Measurements from ENCODE around the gene BABAM2.

BABAM2 gene

DNA sequence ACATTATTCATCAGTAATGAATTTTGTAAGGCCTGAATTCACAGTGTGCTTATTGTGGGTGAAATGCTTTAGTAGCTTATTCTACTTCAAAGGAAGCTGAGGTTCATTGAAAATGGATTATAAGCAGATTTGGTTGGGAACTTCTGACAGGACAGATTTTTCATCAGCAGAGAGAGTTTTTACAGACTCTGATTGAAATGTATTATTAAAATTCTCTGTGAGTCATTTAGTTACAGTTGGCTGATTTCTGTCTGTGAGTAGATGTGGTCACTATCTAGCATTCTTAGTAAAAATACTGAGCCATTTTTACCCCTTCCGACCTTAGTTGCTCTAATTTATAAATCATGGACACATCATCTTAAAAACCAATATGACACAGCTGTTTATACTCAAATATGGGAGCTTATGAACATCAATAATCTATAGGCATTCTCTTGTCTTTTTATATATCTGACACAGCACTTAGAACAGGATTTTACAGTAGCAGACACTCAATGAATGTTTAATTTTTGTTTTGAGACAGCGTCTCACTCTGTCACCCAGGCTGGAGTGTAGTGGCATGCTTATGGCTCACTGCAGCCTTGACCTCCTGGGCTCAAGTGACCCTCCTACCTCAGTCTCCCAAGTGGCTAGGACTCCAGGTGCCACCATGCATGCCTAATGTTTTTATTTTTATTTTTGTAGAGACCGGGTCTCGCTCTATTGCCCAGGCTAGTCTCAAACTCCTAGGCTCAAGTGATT, 239.6 kb downstream of the BABAM2 start:
- no peak for DNase-seq (ENCODE audit: low read depth)

DNA sequence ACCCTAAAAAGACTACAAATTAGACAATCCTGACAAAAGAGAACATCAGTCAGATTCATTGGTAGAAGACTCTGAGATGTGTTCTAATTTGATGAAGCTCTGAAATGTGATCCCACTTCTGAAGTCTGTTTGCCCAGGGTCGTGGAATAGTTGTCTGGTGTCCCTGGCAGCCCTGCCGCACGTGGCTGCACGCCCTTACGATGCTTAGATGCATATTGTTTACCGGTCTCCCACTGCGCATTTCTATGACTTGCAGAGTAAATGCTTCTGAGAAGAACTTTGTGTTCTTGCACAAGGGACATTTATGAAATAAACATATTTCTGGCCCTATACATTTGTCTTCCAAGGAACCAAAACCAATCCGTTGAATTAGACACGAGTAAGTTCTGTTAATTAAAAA, 243.2 kb downstream of the BABAM2 start:
- no peak for DNase-seq (ENCODE audit: low read depth)

DNA sequence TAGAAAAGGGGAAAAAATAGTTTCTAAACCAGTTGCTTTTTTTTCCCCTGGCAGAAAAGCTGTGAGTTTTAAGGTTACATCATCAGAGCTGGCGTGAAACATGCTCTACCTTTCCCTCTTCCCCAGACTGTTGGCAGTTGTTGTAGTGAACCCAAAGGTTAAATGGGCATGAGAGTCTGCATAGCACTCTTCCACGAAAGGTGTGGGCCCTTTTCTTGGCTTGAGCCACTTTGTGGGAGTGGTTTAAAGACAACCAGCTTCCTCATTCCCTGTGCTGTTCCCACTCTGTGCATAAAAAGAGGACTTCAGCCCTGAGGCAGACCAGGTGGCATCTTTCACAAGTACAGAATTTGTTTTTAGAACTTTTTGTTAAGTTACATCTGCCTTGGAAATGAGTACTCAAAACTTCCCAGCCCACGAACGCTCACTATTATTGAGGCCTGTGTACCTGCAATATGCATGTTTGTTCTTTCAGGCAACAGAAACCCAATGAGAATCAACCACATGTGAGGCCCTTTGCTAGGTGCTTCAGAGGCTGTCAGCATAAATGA, 243.8 kb downstream of the BABAM2 start:
- no peak for DNase-seq (ENCODE audit: low read depth)

DNA sequence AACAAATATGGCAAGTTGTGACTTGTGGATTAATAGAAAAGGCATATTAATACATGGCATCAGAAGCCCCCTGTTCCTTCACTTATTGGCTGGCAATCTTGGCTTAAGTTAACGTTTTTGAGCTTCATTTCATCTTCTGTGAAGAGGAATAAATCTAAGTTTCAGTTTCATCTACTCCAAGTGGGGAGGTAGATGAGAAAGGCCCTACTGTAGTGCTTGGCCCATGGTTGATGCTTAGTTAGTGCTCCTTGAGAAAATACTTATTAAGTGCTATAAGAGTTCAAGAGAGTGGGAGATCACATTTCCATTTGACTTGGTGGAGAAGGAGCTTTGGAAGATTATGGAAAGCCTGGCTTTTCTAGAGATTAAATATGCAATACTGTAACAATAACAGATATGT, 244.3 kb downstream of the BABAM2 start:
- no peak for DNase-seq (ENCODE audit: low read depth)

DNA sequence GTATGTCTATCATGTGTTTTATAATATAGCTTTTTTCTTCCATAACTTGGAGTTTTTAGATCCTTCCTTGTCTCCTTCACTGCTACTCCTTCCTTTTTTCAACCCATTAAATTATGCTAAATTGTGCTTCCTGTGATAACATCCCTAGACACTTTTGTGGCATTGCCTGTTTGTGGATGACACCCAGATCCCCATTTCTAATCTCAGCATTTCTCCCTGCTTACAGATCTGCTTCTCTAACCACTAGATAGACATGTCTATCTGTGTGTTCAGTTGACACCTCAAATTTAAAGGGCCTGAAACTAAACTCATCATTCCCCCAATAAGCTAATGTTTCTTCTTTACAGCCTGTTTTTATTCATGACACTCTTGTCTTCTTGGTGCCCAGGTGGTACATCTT, 244.8 kb downstream of the BABAM2 start:
- no peak for DNase-seq (ENCODE audit: low read depth)

DNA sequence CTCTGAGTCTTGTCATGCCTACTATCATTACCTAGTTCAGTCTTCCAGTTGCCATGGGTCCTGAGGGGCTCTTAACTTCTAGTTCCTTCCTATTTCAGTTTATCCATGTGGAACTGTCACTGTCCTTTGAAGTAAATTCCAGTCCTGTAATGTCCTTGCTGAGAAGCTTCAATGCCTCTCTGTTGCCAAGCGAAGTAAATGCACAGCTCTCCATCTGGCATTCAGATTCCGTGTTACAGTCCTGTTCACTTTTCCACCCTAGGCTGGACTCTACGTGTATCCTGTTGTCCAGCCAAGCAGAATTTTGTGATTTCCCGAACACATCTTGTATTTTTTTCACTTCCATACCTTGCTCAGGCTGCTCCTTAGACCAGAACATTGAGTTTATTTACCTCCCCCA, 245.3 kb downstream of the BABAM2 start:
- no peak for DNase-seq (ENCODE audit: low read depth)

DNA sequence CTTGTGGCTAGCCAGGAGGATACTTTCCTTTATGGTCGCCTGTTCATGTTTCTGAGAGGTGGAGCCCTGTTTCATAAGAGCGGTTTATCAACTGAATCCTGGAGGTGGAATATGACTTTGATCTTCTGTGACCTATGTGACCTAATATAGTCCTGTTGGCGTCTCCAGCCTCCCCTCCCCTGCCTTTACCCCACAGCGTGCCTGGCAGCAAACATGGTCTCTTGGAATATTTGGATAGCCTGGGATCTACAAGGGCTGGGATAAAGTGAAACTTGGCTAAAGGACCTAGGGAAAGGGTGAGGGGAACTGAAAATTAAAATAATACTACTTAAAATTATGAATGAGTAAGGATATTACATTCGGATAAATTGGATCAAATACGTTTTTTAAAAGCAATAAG, 246.0 kb downstream of the BABAM2 start:
- DNase-seq (ENCODE audit: low read depth): no peak

DNA sequence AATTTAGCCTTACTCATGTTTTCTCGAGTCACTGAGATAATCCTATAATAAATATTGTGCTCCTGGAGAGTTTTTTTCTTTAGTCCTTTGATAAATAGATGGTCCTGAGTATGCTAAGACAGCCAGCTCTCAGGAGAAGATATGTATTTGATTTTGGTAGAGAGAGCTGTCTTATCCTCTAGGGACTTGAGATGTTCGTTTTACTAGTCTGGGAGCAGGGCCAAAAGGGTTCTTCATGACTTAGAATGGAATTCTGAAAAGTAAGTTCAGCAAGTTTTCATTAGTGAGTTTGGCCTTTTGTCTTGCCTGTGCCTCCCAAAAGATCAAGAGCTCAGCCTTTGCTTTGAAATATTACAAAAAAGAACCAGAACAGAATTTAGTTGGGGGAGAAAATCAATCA, 246.7 kb downstream of the BABAM2 start:
- no peak for DNase-seq (ENCODE audit: low read depth)

DNA sequence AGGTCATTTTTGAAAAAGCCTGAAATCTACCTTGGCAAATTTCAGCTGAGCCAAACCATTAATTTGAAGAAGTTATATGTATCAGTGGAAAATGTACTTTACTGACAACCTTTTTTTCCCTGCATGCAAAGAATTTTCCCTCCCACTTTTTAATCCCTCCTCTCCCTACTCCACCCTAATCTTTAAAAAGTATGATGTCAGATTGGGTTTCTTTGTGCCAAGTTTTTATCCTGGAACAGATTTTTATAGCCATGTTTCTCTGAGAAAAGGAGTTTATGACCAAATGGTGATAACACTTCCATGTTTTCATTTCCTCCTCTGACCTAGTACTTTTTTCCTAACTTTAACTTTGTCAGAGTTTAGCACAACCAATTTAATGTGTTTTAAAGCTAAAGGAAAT, 251.9 kb downstream of the BABAM2 start:
- DNase-seq (ENCODE audit: low read depth): no peak

DNA sequence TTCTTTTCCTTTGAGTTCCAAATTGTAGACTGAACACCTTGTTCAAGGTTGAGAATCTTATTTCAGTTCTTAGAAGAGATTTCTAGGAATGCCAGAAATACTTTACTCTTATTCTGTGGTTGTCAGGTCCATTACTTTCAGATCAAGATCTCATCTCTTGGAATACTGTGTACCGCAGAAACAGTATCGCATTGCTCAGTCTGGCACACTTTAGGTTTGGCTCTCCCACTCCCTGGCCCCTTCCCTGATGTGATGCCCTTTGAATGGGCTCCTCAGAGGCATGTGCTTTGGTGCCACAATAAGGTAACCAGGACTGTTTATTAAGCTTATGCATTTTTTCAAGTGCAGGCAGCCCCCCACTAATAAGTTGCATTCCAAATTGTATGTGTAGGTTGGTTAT, 257.5 kb downstream of the BABAM2 start:
- DNase-seq (ENCODE audit: low read depth): no peak

DNA sequence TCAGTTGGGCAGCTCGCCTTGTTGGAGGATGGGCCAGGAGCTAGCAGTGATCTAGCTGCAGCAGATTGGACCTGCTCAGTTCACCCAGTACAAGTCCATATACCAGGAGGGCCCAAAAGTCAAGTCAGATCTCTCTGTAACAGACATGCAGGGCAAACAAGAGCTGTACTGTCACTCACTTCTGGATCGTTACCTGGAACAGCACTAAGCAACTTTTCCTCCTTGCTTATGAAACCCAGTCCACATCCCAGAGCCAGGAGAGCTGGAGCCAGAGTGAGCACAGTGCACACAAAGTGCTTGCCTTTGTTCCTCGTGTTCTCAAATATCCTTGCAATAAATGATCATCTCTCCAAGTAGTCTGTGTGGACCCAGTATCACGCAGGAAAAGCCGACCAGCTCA, 258.0 kb downstream of the BABAM2 start:
- DNase-seq (ENCODE audit: low read depth): no peak

DNA sequence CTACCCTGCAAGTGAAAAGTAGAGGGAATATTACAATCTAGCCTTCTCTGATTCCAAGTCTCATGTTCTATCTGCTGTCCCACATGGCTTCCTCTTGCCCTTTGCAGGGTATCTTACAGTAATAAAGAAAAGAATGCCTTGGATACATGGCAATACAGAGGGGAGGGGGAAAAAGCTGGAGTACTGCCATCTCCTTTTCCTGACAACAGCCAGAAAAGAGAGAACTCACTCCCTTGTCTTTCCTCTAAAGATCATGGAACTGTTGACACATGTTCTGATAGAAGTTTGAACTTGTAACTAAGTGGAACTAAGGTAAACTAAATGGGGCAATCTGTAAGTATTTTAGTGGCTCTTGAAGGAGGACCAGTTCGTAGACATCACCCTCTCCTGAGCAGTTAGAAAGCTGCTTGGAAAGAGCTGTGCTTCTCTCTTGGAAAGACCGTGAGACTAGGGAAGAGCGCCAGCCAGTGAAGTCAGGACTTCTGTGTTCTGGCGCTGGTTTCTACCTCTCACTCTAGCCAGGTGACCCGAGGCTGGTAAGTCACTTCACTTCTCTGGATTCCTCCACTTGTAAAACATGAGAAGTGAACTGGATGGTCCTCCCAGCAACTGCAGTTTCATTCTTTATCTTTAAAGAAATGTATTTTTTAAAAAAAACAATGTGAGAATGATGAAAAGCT, 259.8 kb downstream of the BABAM2 start:
- no peak for DNase-seq (ENCODE audit: low read depth)

DNA sequence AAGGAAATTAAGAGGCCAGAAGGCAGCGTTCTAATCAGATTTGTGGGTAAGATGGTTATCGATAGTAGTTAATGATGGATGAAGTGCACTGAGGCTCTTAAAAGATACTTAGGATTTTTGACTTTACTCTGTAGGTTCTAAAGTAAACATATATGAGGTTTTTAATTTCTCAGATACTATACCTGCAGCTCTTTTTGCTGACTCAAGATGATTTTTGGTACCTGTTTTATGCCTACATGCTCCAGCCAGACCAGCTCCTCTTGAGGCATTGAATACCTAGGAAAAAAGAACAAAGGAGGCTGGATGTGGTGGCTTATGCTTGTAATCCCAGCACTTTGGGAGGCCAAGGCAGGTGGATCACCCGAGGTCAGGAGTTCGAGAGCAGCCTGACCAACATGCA, 260.5 kb downstream of the BABAM2 start:
- no peak for DNase-seq (ENCODE audit: low read depth)

DNA sequence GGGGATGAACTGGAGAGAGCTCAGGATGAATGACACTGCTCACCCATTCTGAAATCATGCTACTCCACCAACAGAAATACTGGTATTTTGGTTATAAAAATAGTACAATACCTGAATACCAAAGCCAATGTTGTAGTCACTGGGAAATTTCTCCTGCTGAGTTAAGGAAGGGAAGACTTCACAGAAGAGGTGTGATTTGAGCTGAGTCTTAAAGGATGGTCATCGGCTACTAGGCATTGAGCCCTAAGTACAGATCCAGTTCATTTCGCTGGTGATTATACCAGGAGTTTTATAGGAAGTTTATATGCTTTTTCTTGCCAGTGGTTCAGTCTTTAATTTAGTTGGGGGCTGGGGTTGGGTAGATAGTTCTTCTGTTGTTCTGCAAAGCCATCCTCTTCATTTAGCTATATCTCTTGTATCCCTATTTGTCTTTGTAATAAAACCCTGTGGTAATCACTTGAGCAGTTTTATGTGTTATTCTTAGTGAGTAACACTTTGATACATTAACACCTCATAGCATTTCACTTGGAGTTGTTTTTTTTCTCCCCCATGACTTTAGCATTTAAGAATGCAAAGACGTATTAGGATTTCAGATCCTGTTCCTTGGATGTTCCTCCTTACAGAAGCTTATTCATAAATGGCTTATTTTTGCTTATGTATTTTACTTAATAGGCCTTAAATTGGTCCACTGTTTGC, 262.2 kb downstream of the BABAM2 start:
- no peak for DNase-seq (ENCODE audit: low read depth)

DNA sequence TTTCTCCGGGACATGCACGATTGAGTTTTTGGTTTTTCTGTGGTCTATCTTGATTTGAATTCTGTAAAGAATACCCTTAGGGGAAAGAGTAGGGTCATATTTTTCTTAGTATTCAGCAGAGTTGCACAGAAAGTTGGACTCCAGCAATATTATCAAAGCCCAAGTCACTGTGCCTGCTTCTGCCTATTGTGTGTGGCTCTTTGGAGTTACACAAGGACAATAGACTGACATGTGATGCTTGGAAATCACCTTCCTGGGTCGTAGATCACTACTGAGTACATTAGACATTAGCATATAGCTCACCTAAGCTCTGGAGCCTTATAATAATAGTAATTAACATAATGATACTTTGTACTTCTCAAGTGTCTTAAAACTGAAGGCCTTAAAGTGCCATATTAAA, 263.3 kb downstream of the BABAM2 start:
- no peak for DNase-seq (ENCODE audit: low read depth)

DNA sequence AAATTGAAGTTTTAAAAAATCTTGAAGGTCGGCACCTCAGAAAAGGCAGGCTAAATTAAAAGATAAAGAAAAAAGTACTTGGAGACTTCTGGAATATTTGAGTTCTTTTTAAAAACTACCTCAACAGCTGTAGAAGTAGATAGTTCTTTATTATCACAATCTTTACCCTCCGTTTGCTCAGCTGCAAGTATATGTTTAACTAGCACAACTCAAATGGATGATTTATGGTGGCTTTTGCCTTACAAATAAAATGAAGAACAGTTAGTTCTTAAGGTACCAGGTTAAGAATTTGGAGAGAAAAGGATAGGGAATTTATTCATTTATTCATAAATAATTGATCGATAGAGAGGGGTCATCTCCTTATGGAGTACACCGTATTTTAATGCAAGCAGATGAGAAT, 264.6 kb downstream of the BABAM2 start:
- no peak for DNase-seq (ENCODE audit: low read depth)

DNA sequence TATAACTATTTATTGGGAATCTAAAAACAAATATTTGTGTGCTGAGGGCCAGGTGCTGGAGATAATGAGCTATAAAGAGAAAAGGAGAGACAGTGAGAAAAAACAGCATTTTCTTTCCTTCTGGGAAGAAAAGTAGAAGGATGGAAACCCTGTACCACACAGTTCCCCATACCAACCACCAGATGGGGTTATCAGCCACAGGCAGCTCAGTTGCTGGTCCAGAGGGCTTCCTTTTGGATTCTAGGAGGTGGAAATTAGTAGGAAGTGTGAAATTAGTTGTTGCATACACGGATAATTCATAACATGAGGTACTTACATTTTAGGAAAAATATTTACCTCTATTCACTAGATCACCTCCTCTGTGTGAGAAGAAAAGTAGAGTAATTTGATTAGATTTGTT, 265.1 kb downstream of the BABAM2 start:
- no peak for DNase-seq (ENCODE audit: low read depth)

DNA sequence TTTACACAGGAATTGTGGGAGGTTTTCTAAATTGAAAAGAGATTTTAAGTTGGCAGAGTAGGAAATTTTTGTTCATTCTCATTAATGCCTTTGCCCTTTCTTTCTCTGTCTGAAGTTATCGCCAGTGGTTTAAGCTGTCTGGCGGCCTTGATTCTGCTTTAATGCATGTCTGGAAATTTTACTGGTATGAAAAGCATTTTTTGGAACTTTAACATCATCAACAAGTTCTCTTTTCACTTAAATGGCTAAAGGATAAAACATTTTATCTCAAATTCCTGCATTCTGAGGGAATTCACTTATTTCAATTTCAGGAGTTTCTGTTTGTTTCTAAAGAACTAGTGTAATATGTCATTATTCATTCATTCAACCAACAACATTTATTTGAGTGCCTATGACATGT, 268.3 kb downstream of the BABAM2 start:
- no peak for DNase-seq (ENCODE audit: low read depth)

DNA sequence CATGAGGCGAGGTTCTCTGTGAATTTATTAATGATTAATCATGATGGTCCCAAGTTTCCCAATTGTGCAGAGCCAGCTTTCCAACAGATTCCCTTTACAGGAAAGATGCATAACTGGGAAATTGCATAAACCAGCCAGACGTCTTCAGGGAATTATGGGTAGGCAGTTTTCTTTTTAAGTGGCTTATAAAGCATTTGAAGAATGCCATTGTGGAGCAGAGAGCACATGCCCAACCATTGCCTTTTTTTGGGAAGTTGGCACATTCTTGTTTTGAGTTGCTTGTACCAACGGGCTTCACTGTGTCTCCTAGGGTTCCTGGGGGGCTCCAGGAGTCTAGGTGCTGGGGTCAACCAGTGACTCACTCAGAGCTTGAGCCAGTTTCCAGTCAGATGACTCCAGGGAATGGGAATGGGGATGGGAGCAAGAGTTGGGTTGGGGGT, 270.5 kb downstream of the BABAM2 start:
- no peak for DNase-seq (ENCODE audit: low read depth)

DNA sequence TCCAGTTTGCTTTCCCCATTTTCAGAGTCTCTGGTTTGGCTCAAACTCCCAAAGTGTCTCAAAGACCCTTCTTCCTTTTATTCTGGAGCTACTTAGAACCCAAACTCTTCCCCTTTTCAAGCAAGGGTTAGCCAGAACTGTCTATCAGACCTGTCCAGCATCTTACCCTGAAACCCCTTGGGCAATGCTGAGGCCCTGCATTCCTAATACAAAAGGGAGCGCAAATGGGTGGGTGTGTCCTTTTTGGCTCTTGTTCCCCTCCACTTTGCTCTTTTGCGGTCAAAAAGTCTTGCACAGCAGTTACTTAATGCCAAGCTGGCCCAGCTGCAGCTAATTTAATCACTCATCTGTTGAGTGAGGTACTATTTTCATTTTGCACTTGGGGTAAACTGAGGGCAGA, 270.9 kb downstream of the BABAM2 start:
- DNase-seq (ENCODE audit: low read depth): no peak

DNA sequence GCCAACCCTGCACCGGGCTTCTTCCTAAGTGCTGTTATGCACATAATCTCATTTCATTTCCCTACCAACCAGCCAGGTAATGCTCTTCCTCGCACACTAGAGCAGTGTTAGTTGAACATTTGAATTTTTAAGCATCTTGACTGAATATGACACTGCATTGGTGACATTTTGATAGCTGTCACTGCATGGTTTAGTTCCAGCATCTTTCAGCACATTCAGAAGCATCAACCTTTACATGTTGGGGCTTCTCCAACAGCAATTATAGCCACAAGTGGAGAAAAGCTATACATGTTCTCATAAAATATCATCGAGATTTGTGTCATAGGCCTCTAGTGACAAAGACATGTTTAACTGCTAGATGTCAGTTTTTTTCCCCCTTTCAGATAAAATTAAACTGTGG, 272.0 kb downstream of the BABAM2 start:
- no peak for DNase-seq (ENCODE audit: low read depth)

DNA sequence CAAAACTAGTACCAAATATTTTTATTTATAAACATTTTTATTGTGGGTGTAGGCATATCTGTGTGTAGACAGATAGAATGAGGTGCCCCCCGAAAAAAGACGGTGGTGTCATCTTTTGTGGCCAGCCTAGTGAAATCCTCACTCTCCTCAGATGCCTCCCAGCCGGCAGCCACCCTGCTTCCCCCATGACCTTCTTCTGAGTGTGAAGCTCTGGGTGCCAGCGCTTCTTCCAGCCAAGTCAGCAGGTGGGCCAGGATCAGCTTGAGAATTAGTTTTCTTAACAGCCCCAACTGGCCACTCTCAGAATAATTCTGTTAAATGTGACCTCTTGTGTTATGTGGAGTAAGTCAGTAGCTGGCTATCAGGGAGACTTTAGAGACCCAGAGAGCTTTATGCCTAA, 272.5 kb downstream of the BABAM2 start:
- DNase-seq (ENCODE audit: low read depth): no peak

DNA sequence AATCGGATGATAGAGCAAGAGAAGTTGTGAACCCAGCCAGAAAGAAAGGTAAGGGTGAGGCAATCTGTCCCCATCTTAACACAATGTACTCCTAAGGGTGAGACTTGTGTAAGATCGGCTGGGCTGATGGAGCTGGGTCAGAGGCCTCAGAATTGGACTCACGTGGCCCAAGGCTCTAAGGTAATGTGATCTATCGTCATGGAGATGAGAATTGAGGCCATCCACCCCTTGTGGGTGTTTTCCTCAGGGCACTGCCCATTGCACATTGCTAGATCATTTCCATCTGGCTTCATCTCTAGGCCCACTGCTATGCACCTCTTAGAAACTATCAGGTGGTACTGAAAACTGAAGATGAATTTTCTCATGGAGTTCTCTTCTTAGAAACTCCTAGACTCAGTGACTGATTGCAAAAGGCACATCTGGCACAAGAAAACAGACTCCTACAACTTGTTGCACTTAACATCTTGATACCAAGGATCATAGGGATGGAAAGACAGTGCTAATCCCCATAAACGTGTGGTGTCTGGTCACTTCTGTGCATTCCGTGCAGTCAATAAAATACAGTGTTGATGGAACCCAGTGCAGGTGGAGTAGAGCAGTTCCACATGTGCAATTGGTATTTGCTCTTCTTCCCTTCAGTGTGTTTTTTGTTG, 273.2 kb downstream of the BABAM2 start:
- DNase-seq (ENCODE audit: low read depth): no peak
